Lung (tissue), 12 donors: ENCODE data around the gene DOC2A. TPM values are rescaled to one million over a fixed set of nuclear protein-coding genes. Genes with fewer than 3 reads are reported as not detected.
"Not testable (repeated sequence)": the region's sequence is repeated elsewhere in the genome, so short reads cannot be mapped to it uniquely, and the experiment has no call there.

Experiments used
- ATAC-seq: fragments of 200-7000 bp; cut with Tn5 transposase; one replicate; pipeline ENCODE4 v1.9.1; 2020; ENCODE audit warnings: moderate number of reproducible peaks; ENCODE audit not compliant: insufficient read depth, low FRiP score
- DNase-seq, 3 donors: peaks; one replicate each; pipeline ENCODE4 v3.0.0-alpha.2; 2013 to 2017
- H3K27ac ChIP-seq, 2 donors: one replicate each; pipeline ENCODE4 v1.5.1; 2013; ENCODE audit warnings: mild to moderate bottlenecking in 2 of 2, moderate library complexity in 2 of 2, control low read depth in 1 of 2, inconsistent platforms in 1 of 2, low read depth in 1 of 2, low read length in 1 of 2
- H3K27me3 ChIP-seq, 3 donors: one replicate each; pipeline ENCODE4 v1.5.1; 2013; ENCODE audit warnings: low read length in 2 of 3; ENCODE audit not compliant: control insufficient read depth in 3 of 3, insufficient read depth in 3 of 3
- H3K36me3 ChIP-seq, 4 donors: one replicate each; pipeline ENCODE4 v1.5.1; 2013; ENCODE audit warnings: low read length in 4 of 4, mild to moderate bottlenecking in 1 of 4, moderate library complexity in 1 of 4; ENCODE audit not compliant: control insufficient read depth in 4 of 4, insufficient read depth in 4 of 4
- H3K4me1 ChIP-seq, 5 donors: one replicate each; pipeline ENCODE4 v1.5.1; 2013; ENCODE audit warnings: low read length in 5 of 5, mild to moderate bottlenecking in 2 of 5, moderate library complexity in 1 of 5; ENCODE audit not compliant: control insufficient read depth in 5 of 5, insufficient read depth in 5 of 5
- H3K4me3 ChIP-seq: one replicate; pipeline ENCODE4 v1.5.1; 2013; ENCODE audit warnings: mild to moderate bottlenecking, control low read depth, moderate library complexity
- H3K9ac ChIP-seq, 2 donors: one replicate each; pipeline ENCODE4 v1.5.1; 2013; ENCODE audit warnings: low read length in 2 of 2, control low read depth in 1 of 2; ENCODE audit not compliant: insufficient read depth in 1 of 2
- H3K9me3 ChIP-seq, 4 donors: one replicate each; pipeline ENCODE4 v1.5.1; 2013; ENCODE audit warnings: low read length in 3 of 4, mild to moderate bottlenecking in 1 of 4, moderate library complexity in 1 of 4; ENCODE audit not compliant: control insufficient read depth in 4 of 4, insufficient read depth in 3 of 4
- WGBS, 2 donors: extraction: QIAGEN DNeasy Blood & Tissue Kit; methylation state at CpG; one replicate each; pipeline ENCODE4 v1.1.7; 2013; 5-methylcytosine and 5-hydroxymethylcytosine counted together
- polyA plus RNA-seq, 2 donors: library from polyadenylated mRNA; stranded (reverse); fragments of 200-250 nt; gene quantifications; one replicate each; pipeline ENCODE4 v1.2.1, GENCODE V29; 2013
- total RNA-seq, 2 donors: library from RNA; depleted of rRNA in 1 of 2; stranded (reverse); fragments of >200 nt in 1 of 2; gene quantifications; one replicate each; pipeline ENCODE4 v1.2.1, GENCODE V29; 2014 to 2021
- TF ChIP-seq, protein P1 (sequence below): IDR thresholded peaks from 2 replicates; pipeline ENCODE4 v1.5.1; 2012; ENCODE audit warnings: mild to moderate bottlenecking; ENCODE audit errors: control extremely low read depth, extremely low read depth
- donor health status: control.
- donor health status: control.
- donor health status: Bipolar disorder and iron deficiency.
- donor health status: healthy.
- donor health status: DM: yes; HTN: yes; CAD: no.

DOC2A gene
- total and polyA plus RNA-seq, 4 donors: 1.4 to 8.7 (median 2.7) TPM

DNA sequence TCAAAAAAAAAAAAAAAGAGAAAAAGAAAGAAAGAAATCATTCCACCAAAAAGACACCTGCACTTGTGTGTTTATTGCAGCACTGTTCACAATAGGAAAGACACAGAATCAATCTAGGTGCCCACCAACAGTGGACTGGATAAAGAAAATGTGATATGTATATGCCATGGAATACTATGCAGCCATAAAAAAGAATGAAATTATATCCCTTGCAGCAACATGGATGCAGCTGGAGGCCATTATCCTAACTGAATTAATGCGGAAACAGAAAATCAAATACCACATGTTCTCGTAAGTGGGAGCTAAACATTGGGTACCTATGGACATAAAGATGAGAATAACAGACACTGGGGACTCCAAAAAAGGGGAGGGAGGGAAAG lies 6.4 kb upstream of the DOC2A start:
- Histone ChIP-seq H3K27ac (no peak overlapping the region), H3K9ac (no peak overlapping the region), H3K4me1 (peaks cover 0 to 8% (median 0%) of the 10 kb centered on the region in 5 donors), H3K9me3 (no peaks in the 10 kb centered on the region), H3K27me3 (peaks cover 0 to 9% (median 2%) of the 10 kb centered on the region in 3 donors), H3K36me3 (no peaks in the 10 kb centered on the region), H3K4me3 (no peak overlapping the region)
- 97 to 100% methylated on average over 2 of the region's 2 CpGs for WGBS, 2 donors
- TF ChIP-seq, protein P1, sequence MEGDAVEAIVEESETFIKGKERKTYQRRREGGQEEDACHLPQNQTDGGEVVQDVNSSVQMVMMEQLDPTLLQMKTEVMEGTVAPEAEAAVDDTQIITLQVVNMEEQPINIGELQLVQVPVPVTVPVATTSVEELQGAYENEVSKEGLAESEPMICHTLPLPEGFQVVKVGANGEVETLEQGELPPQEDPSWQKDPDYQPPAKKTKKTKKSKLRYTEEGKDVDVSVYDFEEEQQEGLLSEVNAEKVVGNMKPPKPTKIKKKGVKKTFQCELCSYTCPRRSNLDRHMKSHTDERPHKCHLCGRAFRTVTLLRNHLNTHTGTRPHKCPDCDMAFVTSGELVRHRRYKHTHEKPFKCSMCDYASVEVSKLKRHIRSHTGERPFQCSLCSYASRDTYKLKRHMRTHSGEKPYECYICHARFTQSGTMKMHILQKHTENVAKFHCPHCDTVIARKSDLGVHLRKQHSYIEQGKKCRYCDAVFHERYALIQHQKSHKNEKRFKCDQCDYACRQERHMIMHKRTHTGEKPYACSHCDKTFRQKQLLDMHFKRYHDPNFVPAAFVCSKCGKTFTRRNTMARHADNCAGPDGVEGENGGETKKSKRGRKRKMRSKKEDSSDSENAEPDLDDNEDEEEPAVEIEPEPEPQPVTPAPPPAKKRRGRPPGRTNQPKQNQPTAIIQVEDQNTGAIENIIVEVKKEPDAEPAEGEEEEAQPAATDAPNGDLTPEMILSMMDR: no peak
- no peak for ATAC-seq
- no peak for DNase-seq

DNA sequence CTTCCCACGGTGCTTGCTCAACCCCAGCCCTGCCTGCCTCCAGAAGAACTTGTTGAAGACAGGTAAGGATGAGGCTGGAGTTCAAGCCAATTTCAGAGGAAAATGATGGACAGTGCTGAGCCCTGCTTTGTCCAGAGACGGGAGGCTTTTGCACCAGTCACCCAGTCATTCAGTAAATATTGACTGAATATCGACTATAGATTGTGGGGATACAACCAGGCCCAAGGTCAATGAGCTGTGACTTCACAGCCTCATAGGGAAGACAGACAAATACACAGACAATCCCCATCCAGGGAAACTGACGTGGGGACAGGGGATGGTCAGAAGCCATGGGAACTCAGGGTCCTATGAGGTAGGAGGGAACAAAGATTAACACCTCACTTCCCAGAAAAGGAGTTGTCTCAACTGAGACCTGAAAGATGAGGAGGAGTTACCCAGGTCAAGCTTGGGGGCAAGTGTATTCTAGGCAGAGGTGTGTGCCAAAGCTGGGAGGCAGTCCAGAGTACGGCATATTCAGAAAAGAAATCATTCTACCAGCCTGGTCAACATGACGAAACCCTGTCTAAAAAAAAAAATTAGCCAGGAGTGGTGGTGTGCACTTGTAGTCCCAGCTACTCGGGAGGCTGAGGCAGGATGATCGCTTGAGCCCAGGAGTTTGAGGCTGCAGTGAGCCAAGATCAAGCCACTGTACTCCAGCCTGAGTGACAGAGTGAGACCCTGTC lies 5.9 kb upstream of the DOC2A start:
- DNase-seq: no peak
- Histone ChIP-seq H3K9me3 (no peaks in the 10 kb centered on the region), H3K9ac (no peak overlapping the region), H3K4me3 (no peak overlapping the region), H3K27ac (no peak overlapping the region), H3K27me3 (peaks cover 0 to 15% (median 7%) of the 10 kb centered on the region in 3 donors), H3K36me3 (no peaks in the 10 kb centered on the region), H3K4me1 (peaks cover 0 to 7% (median 0%) of the 10 kb centered on the region in 5 donors)
- ATAC-seq: no peak
- TF ChIP-seq, protein P1: no peak
- WGBS, 2 donors: 78 to 86% methylated on average over 8 of the region's 8 CpGs

DNA sequence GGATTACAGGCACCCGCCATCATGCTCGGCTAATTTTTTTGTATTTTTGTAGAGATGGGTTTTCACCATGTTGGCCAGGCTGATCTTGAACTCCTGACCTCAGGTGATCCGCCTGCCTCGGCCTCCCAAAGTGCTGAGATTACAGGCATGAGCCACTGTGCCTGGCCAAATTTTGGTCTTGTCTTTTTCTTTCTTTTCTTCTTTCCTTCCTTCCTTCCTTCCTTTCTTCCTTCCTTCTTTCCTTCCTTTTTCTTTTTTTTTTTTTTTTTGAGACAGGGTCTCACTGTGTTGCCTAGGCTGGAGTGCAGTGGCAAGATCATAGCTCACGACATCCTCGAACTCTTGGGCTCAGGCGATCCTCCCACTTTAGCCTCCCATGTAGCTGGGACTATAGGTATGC lies 4.6 kb upstream of the DOC2A start:
- H3K9ac ChIP-seq, ATAC-seq, H3K4me1 ChIP-seq, H3K27ac ChIP-seq, DNase-seq, H3K9me3 ChIP-seq, H3K4me3 ChIP-seq, H3K36me3 ChIP-seq: not testable (repeated sequence)
- H3K27me3 ChIP-seq: peaks cover 0 to 18% (median 8%) of the 10 kb centered on the region in 3 donors
- 90 to 93% methylated on average over 7 of the region's 7 CpGs for WGBS, 2 donors

DNA sequence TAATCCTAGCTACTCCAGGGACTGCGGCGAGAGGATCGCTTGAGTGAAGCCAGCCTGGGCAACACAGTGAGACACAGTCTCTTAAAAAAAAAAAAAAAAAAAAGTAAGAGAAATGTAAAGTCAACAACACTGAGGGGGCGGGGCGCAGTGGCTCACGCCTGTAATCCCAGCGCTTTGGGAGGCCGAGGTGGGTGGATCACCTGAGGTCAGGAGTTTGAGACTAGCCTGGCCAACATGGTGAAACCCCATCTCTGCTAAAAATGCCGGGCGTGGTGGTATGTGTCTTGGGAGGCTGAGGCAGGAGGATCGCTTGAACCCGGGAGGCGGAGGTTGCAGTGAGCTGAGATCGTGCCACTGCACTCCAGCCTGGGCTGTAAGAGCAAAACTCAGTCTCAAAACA lies 1.8 kb upstream of the DOC2A start:
- H3K4me3 ChIP-seq, H3K4me1 ChIP-seq, ATAC-seq, DNase-seq, H3K27ac ChIP-seq, H3K9ac ChIP-seq, H3K9me3 ChIP-seq, H3K36me3 ChIP-seq: not testable (repeated sequence)
- H3K27me3 ChIP-seq: peaks cover 4 to 31% (median 8%) of the 10 kb centered on the region in 3 donors
- 81 to 87% methylated on average over 14 of the region's 14 CpGs for WGBS, 2 donors
